ENCODE data around the gene ARHGEF12. TPM values are rescaled to one million over a fixed set of nuclear protein-coding genes. Genes with fewer than 3 reads are reported as not detected.

Gene ARHGEF12
- total RNA-seq, 1 donor from 2014 or later: 83.1 TPM

- H3K4me3 Mint-ChIP-seq (ENCODE audit: unreplicated experiment): no peak overlapping the region
- peaks cover 34% of the 10 kb centered on the region for H3K4me1 ChIP-seq (ENCODE audit: insufficient read depth, low read length)
- peaks cover 47% of the 10 kb centered on the region for H3K4me1 Mint-ChIP-seq (ENCODE audit: low read depth, unreplicated experiment)
- H3K79me2 ChIP-seq (ENCODE audit: insufficient read depth, low read length): peaks cover 87% of the 10 kb centered on the region
- no peaks in the 10 kb centered on the region for H3K27me3 ChIP-seq (ENCODE audit: insufficient read depth, low read length)
- H3K4me2 ChIP-seq (ENCODE audit: low read length): peak overlapping the region; percentile 82
- peak overlapping the region; percentile 96 for H3K27ac Mint-ChIP-seq (ENCODE audit: unreplicated experiment)
- peak overlapping the region; percentile 76 for H3K27ac ChIP-seq (ENCODE audit: low read depth, low read length)
- no peaks in the 10 kb centered on the region for H3K36me3 Mint-ChIP-seq (ENCODE audit: low read depth, unreplicated experiment)
- H3K36me3 ChIP-seq (ENCODE audit: insufficient read depth, low read length): no peaks in the 10 kb centered on the region
- peak overlapping the region; percentile 21 for H3K4me3 ChIP-seq (ENCODE audit: insufficient read depth, low read depth, low read length)
- H2AFZ ChIP-seq (ENCODE audit: low read depth, low read length): no peak overlapping the region
- H3K9me3 ChIP-seq (ENCODE audit: insufficient read depth, low read depth, low read length): no peaks in the 10 kb centered on the region
- TF ChIP-seq, protein P1, sequence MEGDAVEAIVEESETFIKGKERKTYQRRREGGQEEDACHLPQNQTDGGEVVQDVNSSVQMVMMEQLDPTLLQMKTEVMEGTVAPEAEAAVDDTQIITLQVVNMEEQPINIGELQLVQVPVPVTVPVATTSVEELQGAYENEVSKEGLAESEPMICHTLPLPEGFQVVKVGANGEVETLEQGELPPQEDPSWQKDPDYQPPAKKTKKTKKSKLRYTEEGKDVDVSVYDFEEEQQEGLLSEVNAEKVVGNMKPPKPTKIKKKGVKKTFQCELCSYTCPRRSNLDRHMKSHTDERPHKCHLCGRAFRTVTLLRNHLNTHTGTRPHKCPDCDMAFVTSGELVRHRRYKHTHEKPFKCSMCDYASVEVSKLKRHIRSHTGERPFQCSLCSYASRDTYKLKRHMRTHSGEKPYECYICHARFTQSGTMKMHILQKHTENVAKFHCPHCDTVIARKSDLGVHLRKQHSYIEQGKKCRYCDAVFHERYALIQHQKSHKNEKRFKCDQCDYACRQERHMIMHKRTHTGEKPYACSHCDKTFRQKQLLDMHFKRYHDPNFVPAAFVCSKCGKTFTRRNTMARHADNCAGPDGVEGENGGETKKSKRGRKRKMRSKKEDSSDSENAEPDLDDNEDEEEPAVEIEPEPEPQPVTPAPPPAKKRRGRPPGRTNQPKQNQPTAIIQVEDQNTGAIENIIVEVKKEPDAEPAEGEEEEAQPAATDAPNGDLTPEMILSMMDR (IDR thresholded peaks at IDR 0.05; ENCODE audit: insufficient read depth, low read depth, low read length): no peak
- TF ChIP-seq EZH2 (IDR thresholded peaks at IDR 0.05; ENCODE audit: insufficient read depth, low read length): no peak
- H3K9me3 Mint-ChIP-seq (ENCODE audit: unreplicated experiment): no peaks in the 10 kb centered on the region
- H4K20me1 ChIP-seq (ENCODE audit: insufficient read depth, low read length): peaks cover 21% of the 10 kb centered on the region
- peak overlapping the region; percentile 74 for H3K9ac ChIP-seq (ENCODE audit: low read length)
- FAIRE-seq: no peak
- no peaks in the 10 kb centered on the region for H3K27me3 Mint-ChIP-seq (ENCODE audit: low read depth, unreplicated experiment)
- DNase-seq (ENCODE audit: low read depth): no peak
Observed at GRCh38 chr11:120401506-120401905, 65.3 kb downstream of the ARHGEF12 start.

DNA sequence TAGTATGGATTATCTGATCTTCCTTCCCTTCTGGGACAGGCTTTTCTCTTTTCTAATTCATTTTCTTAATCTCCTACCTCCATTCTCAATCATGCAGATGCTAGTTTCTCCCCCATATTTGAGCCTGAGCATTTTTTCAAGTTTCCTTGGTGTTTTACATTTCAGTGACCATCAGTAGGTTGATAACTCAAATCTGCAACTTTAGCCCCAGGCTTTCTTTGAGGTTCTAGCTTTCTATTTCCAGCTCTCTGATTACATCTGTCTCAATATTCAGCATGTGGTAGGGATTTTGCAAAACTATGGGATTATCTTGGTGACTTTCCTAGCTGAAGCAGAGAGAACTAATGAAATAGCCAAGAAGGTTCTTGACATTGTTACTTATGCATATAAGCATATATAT is 67.8 kb downstream of the ARHGEF12 start:
- TF ChIP-seq, protein P1 (IDR thresholded peaks at IDR 0.05; ENCODE audit: insufficient read depth, low read depth, low read length): no peak
- TF ChIP-seq EZH2 (IDR thresholded peaks at IDR 0.05; ENCODE audit: insufficient read depth, low read length): no peak
- Mint-ChIP-seq H3K36me3 (ENCODE audit: low read depth, unreplicated experiment) (no peaks in the 10 kb centered on the region), H3K9me3 (ENCODE audit: unreplicated experiment) (no peaks in the 10 kb centered on the region), H3K4me3 (ENCODE audit: unreplicated experiment) (no peak overlapping the region), H3K4me1 (ENCODE audit: low read depth, unreplicated experiment) (peaks cover 39% of the 10 kb centered on the region), H3K27me3 (ENCODE audit: low read depth, unreplicated experiment) (no peaks in the 10 kb centered on the region), H3K27ac (ENCODE audit: unreplicated experiment) (no peak overlapping the region)
- Histone ChIP-seq H3K79me2 (ENCODE audit: insufficient read depth, low read length) (peaks cover 72% of the 10 kb centered on the region), H2AFZ (ENCODE audit: low read depth, low read length) (no peak overlapping the region), H3K27me3 (ENCODE audit: insufficient read depth, low read length) (no peaks in the 10 kb centered on the region), H3K27ac (ENCODE audit: low read depth, low read length) (no peak overlapping the region), H3K4me1 (ENCODE audit: insufficient read depth, low read length) (peaks cover 22% of the 10 kb centered on the region), H3K9ac (ENCODE audit: low read length) (no peak overlapping the region), H3K9me3 (ENCODE audit: insufficient read depth, low read depth, low read length) (no peaks in the 10 kb centered on the region), H3K4me2 (ENCODE audit: low read length) (no peak overlapping the region), H3K4me3 (ENCODE audit: insufficient read depth, low read depth, low read length) (no peak overlapping the region), H3K36me3 (ENCODE audit: insufficient read depth, low read length) (peaks cover 4% of the 10 kb centered on the region), H4K20me1 (ENCODE audit: insufficient read depth, low read length) (peaks cover 16% of the 10 kb centered on the region)
- no peak for DNase-seq (ENCODE audit: low read depth)
- peak; percentile 54 for FAIRE-seq

DNA sequence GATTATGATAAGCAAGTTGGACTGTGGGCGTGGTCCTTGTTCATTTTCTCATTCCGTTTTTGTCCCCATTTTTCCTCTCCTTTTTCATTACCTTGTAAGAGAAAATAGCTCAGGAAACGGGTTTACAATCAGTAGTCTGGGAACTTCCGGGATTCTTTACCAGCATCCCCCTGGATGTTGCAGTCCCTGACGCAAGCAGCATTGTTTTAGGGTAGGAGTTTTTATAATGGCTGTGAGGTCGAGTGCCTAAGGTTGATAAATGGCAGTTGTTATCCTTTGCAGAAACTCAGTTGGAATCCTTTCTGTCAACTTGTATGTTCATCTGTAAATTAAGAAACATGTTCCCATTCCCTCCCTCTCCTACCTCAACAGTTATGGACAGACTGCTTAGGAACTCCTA is 68.3 kb downstream of the ARHGEF12 start:
- H3K27ac Mint-ChIP-seq (ENCODE audit: unreplicated experiment): peak overlapping the region; percentile 21
- Histone ChIP-seq H4K20me1 (ENCODE audit: insufficient read depth, low read length) (peaks cover 14% of the 10 kb centered on the region), H3K4me2 (ENCODE audit: low read length) (no peak overlapping the region), H3K9me3 (ENCODE audit: insufficient read depth, low read depth, low read length) (no peaks in the 10 kb centered on the region), H3K4me1 (ENCODE audit: insufficient read depth, low read length) (peaks cover 18% of the 10 kb centered on the region), H3K4me3 (ENCODE audit: insufficient read depth, low read depth, low read length) (no peak overlapping the region), H3K9ac (ENCODE audit: low read length) (no peak overlapping the region), H3K79me2 (ENCODE audit: insufficient read depth, low read length) (peaks cover 70% of the 10 kb centered on the region), H3K27me3 (ENCODE audit: insufficient read depth, low read length) (no peaks in the 10 kb centered on the region), H3K27ac (ENCODE audit: low read depth, low read length) (no peak overlapping the region), H3K36me3 (ENCODE audit: insufficient read depth, low read length) (peaks cover 4% of the 10 kb centered on the region), H2AFZ (ENCODE audit: low read depth, low read length) (no peak overlapping the region)
- no peaks in the 10 kb centered on the region for H3K27me3 Mint-ChIP-seq (ENCODE audit: low read depth, unreplicated experiment)
- TF ChIP-seq EZH2 (IDR thresholded peaks at IDR 0.05; ENCODE audit: insufficient read depth, low read length): no peak
- TF ChIP-seq, protein P1 (IDR thresholded peaks at IDR 0.05; ENCODE audit: insufficient read depth, low read depth, low read length): no peak
- no peaks in the 10 kb centered on the region for H3K9me3 Mint-ChIP-seq (ENCODE audit: unreplicated experiment)
- DNase-seq (ENCODE audit: low read depth): no peak
- FAIRE-seq: no peak
- peak overlapping the region; percentile 25 for H3K4me3 Mint-ChIP-seq (ENCODE audit: unreplicated experiment)
- peaks cover 36% of the 10 kb centered on the region for H3K4me1 Mint-ChIP-seq (ENCODE audit: low read depth, unreplicated experiment)
- no peaks in the 10 kb centered on the region for H3K36me3 Mint-ChIP-seq (ENCODE audit: low read depth, unreplicated experiment)
